GM21723 (cell line): ENCODE data around the gene KHDRBS1.
"Not testable (repeated sequence)": the region's sequence is repeated elsewhere in the genome, so short reads cannot be mapped to it uniquely, and the experiment has no call there.

ENCODE experiments used
- ATAC-seq: cut with Tn5 transposase; IDR thresholded peaks from one replicate; pipeline ENCODE4 v1.9.1; 2021; ENCODE audit warnings: mild to moderate bottlenecking, moderate library complexity; ENCODE audit not compliant: unreplicated experiment

KHDRBS1 gene, protein sequence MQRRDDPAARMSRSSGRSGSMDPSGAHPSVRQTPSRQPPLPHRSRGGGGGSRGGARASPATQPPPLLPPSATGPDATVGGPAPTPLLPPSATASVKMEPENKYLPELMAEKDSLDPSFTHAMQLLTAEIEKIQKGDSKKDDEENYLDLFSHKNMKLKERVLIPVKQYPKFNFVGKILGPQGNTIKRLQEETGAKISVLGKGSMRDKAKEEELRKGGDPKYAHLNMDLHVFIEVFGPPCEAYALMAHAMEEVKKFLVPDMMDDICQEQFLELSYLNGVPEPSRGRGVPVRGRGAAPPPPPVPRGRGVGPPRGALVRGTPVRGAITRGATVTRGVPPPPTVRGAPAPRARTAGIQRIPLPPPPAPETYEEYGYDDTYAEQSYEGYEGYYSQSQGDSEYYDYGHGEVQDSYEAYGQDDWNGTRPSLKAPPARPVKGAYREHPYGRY

DNA sequence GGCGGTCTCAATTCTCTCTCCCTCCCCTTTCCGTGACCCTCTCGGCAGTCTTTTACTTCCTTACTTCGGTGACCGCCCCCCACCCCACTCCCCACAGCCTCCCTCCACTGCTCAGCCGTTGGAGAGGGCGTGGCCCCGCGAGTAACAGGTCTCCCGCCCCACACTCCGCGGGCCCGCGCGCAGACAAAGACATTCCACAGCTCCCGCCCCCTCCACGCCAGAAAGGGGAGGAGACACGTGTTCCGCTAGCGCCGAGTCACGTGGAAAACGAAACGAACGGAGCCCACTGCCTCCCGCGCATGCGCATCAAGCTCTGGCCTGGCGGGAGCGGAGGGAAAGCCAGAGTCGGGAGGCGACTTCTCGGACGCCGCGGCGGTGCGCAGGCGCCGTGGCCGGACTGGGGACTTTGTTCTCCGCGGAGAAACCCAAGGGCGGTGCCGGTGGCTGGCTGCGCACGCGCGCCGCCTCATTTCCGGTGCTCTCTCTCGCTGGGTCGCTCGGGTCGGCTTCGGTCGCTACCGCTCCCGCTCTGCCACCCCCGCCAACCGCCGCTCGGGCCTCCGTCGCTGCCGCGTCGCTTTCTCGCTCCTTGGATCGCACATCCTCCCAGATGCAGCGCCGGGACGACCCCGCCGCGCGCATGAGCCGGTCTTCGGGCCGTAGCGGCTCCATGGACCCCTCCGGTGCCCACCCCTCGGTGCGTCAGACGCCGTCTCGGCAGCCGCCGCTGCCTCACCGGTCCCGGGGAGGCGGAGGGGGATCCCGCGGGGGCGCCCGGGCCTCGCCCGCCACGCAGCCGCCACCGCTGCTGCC, at the start of gene KHDRBS1:
TSS of gene KHDRBS1 (plus strand) at position 483 of the 813 bp plus-strand sequence. CDS start at position 611, 128 bp downstream.
- ATAC-seq: peak; percentile 66

DNA sequence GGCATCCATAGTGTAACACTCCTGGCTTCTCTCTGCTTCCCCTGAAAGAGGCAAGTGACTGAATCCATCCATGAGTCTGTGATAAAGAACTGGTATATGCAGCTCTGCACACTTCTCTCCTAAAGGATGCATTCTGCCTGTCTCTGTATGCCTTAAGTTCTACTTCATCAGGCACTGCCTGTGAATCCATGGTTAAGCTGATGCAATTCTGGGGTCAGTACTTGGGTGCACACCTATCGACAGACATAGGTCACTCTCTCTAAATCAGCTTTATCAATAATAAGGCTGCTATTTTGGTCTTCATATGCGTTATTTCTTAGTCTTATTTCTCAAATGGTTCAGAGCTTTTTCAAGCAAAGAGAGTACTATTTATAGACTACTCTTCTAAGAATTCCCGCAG, 42.8 kb upstream of the KHDRBS1 start:
- no peak for ATAC-seq

- no peak for ATAC-seq
These were observed 37.3 kb upstream of the KHDRBS1 start for GRCh38 chr1:31976401-31976800.

DNA sequence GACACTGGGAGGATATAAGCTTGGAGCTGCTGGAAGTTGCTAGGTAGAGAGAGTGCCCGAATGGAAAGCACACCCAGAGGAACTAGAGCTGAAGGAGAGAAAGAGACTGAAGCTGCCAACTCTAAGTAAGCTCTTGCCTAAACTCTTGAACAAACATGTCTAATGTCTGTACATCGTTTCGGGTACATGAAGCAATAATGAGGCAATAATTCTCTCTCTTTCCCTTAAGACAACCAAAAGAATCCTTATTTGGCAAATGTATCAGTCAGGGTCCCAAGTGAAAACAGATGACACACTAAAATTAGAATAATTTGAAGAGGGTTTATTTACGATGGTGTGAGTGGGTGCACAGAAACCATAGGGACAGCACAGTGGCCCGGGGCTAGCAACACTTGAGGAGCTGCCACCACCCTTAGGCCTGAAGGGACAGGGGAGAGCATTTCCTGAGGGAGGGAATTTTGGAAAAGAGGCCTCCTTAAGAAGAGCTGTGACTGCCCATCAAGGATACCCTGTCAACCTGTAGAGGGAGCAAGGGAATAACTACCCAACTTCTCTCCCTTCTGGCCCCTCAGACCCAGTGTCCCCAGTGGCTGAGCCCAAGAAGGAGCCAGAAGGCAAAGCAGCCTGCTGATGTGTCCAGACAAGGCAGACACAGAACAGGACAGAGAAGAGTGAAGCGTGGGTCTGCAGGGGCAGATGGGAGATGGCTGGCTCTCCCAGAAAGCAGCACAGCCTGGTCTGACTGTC, 36.1 kb upstream of the KHDRBS1 start:
- no peak for ATAC-seq

DNA sequence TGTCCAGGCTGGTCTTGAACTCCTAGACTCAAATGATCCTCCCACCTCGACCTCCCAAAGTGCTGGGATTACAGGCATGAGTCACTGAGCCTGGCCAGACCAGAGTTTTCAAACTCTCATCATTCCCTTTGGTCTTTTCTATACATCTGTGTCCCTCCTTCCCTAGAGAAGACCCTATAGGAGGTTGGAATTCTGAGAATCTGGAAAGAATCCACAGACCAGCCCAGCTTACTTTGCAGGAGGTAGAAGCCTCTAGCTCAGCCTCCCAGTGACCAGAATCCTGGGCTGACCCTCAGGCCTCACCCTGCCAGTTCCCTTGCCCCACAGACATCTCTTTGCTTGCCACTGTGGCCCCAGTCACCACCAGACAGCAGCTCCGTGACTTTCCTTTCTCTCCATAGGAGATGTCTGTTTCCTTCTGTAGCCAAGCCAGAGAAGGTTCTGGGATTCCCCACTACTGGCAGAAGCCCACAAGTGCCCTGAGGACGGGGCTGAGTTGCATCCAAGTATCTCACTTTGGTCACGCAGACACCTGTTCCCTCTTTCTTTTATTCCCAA, 34.7 kb upstream of the KHDRBS1 start:
- no peak for ATAC-seq

DNA sequence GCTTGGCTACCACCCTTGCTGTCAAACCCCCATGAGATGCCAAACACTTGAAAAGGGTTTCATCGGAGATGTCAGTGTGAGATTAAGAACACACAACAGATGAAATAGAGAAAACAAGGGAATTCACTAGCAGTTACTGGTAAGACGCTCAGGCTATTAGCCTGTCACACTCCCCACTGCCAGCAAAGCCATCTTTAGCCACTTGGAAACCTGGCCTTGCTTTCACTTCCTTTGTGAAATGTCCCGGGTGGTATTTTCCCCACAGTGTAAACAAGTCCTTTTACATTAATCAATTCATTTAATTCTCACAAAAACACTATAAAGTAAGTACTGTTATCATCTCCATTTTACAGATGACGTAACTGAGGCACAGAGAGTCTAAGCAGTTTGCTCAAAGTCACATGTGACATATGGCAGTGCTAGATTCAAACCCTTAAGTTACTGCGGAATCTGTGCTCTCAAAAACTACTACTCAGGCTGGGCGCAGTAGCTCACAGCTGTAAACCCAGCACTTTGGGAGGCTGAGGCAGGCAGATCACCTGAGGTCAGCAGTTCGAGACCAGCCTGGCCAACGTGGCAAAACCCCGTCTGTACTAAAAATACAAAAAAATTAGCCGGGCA, 32.7 kb upstream of the KHDRBS1 start:
- ATAC-seq: no peak

- ATAC-seq: no peak
These were observed 32.2 kb upstream of the KHDRBS1 start for GRCh38 chr1:31981456-31981839.

- no peak for ATAC-seq
These were observed 31.7 kb upstream of the KHDRBS1 start for GRCh38 chr1:31981972-31982371.

DNA sequence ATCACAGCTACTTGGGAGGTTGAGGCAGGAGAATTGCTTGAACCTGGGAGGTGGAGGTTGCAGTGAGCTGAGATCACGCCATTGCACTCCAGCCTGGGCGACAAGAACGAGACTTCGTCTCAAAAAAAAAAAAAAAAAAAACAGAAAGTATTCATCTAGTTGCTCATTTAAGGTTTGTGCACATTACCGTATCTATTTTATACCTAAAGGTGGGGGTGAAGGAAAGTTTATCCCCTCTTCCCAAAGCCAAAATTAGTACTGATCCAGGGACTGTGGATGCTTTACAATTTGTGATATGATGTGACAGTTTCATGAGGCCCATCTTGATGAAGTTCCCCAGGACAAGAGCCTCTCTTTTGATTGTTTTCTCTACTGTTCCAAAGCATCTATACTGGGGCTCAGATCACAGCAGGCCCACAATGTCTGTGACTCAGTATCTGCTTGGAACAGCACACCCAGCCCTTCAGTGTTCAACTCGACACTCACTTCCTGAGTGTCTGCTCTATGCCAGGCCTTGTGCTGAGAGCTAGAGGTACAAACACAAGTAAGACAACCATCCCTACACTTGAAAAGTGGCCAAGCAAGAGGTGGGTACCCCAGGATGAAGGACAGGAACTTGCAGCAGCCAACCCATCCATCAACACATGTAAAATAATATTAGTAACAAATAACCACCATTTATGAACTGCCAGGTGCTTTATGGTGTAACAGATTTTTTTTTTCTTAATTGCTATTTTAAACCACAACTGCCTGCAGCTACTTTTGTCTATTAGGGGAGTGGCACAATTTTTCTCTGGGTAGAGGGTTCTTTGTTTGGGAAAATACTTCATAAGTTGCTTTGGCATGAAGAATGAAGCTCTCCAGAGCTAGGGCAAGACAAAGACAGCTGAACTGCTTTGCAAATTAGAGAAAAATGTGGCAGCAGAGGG, 29.0 kb upstream of the KHDRBS1 start:
- no peak for ATAC-seq

DNA sequence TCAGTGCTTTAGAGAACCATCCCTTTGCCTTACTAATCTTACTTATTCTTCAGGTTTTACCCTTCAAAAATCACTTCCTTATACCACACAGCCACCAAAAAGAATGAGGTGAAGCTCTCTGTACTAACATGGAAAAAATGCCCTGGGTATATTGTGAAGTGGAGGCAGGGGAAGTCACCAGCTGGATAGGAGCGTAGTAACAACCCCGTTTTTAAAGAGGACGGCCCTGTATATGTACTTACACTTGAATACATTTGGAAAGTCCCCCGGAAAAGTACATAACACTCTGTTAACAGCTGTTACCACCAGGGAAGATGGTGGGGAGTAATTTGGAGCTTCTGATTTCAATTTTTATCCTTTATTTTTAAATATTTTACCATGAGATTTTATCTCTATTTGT, 28.2 kb upstream of the KHDRBS1 start:
- peak; percentile 44 for ATAC-seq

GRCh38 chr1:31987135-31987619, 26.5 kb upstream of the KHDRBS1 start:
- no peak for ATAC-seq

DNA sequence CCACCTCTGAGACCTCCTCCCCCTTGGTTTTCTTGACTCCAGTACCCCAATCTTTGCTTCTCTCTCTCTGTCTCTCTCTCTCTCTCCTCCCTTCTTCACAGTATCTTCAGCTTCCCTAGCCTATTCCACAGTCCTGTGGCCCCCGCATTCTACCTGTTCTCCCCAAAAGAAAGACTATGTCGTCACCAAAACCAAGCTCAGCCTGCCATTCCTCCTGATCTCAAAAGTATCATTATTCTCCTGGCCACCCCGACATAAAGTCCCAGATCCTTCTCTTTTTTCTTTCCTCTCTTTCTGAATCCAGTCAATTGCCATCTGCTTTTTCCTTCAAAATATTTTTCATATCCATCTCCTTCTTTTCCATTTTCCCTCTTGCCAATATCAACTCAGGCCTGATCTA, 23.7 kb upstream of the KHDRBS1 start:
- ATAC-seq: no peak

GRCh38 chr1:31991182-31991581, 22.5 kb upstream of the KHDRBS1 start:
- no peak for ATAC-seq

DNA sequence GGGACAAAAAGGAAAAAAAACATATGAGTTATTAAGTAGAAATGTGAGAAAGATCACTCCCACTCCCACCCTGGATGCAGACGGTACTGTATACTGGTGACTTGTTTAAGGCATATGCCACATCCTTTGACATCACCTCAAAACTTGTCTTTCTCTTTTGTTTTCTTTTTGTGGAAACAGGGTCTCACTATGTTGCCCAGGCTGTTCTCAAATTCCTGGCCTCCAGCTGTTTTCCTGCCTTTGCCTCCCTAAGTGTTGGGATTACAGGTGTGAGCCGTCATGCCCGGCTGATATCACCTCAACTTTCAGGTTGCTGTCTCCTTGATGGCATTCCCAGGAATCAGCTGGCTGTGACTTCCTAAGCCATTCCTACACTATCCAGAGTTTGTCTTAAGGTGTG, 18.4 kb upstream of the KHDRBS1 start:
- no peak for ATAC-seq

GRCh38 chr1:31996121-31996520, 17.5 kb upstream of the KHDRBS1 start:
- not testable (repeated sequence) for ATAC-seq

DNA sequence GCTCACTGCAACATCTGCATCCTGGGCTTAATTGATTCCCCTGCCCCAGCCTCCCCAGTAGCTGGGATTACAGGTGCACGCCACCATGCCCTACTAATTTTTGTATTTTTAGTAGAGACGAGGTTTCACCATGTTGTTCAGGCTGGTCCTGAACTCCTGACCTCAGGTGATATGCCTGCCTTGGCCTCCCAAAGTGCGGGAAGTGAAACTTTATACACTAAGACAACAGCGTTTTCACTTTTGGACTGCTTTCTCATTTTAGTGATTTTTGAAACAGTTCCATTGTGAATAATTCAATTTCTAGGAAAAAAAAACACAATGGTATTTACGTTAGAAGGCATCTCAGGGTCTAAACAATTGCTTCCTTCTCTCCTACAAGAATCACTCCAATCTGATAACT, 11.8 kb upstream of the KHDRBS1 start:
- no peak for ATAC-seq

- ATAC-seq: not testable (repeated sequence)
These were observed 11.4 kb upstream of the KHDRBS1 start for GRCh38 chr1:32002285-32002684.

- ATAC-seq: no peak
These were observed 8.1 kb upstream of the KHDRBS1 start for GRCh38 chr1:32005522-32005921.

DNA sequence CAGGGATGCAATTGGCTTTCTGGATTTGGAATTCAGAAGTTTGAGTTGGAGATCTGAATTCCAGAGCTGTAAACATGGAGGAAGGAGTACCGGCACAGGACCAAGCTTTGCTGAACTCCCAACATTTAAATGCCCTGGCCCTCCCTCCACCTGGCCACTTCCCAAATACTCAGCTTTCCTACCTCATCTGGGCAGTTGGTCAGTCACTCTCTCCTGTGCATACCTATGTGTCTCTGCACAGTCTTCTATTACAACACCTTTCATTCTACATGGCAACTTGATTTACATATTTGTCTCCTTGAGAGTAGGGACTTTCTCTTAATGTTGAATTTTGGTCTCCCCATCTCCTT, 6.1 kb upstream of the KHDRBS1 start:
- ATAC-seq: no peak
